ENCODE results near the gene FBXO24. TPM values are rescaled to one million over a fixed set of nuclear protein-coding genes. Genes with fewer than 3 reads are reported as not detected.
A peak's percentile ranks its signal among the peaks of the same experiment; 100 is the strongest.

The FBXO24 gene
- total and polyA plus RNA-seq, 2 of the 4 experiments (the other 2 are of a cell fraction) = 0.43 to 0.54 TPM

- no peak for TF ChIP-seq MAZ (IDR thresholded peaks at IDR 0.05; ENCODE audit: borderline replicate concordance, low read depth, low read length)
These were observed 18.9 kb upstream of the FBXO24 start (continued) for GRCh38 chr7:100567031-100567730.

DNA sequence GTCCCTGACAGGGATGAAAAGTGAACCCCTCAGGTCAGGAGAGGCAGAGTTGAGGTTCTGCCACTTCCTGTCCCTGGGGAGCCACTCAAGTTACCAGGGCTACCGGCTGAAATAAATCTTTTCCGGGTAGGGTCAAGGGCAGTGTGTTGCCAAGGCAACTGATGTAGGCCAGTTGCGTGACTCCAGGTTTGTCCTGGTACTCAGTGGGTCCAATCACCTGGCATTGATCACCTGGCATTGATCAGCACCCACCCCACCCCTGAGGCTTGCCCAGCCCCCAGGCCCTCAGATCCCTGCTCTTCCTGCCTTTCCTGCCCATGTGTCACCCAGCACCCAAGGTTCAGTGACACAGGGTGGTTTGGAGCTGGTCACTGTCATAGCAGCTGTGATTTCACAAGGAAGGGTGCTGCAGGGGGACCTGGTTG lies 18.4 kb upstream of the FBXO24 start:
- Histone ChIP-seq H3K23ac (ENCODE audit: low read depth, low read length) (no peak overlapping the region), H3K36me3 (ENCODE audit: control insufficient read depth, insufficient read depth, low read length) (no peaks in the 10 kb centered on the region; the same call in 1 of the 2 replicates), H2AFZ (replicated peaks; ENCODE audit: low read length, poor library complexity) (peak overlapping the region; percentile 28), H3K14ac (replicated peaks; ENCODE audit: low read depth, low read length) (no peak overlapping the region), H4K91ac (ENCODE audit: insufficient read depth, low read depth, low read length) (no peak overlapping the region), H3K9me1 (ENCODE audit: insufficient read depth, low read length) (peaks cover 4% of the 10 kb centered on the region; the same call in 1 of the 2 replicates), H2BK15ac (ENCODE audit: low read depth, low read length) (no peak overlapping the region), H4K5ac (ENCODE audit: low read depth, low read length) (no peak overlapping the region), H3K27ac (ENCODE audit: insufficient read depth, low read length) (no peak overlapping the region), H2BK5ac (ENCODE audit: low read depth, low read length, poor library complexity, severe bottlenecking) (no peak overlapping the region), H3K56ac (ENCODE audit: extremely low read depth, insufficient read depth, low read length) (no peak overlapping the region), H4K8ac (ENCODE audit: low read depth in 2 of 2, low read length in 2 of 2) (no peak overlapping the region), H2BK120ac (ENCODE audit: low read depth, low read length) (no peak overlapping the region), H3K79me1 (ENCODE audit: low read depth in 1 of 2, low read length in 2 of 2) (no peaks in the 10 kb centered on the region), H3K4me2 (ENCODE audit: low read depth, low read length) (no peak overlapping the region), H3K27me3 (ENCODE audit: control insufficient read depth, insufficient read depth, low read length) (peaks cover 3% of the 10 kb centered on the region; the same call in 1 of the 2 replicates), H4K20me1 (ENCODE audit: insufficient read depth, low read length) (no peaks in the 10 kb centered on the region), H3K9me3 (ENCODE audit: control insufficient read depth, insufficient read depth, low read length) (no peaks in the 10 kb centered on the region), H3K18ac (ENCODE audit: low read depth, low read length) (no peak overlapping the region), H2BK20ac (ENCODE audit: low read depth, low read length) (no peak overlapping the region), H3K4me3 (ENCODE audit: insufficient read depth, low read depth, low read length) (no peak overlapping the region), H2AK5ac (ENCODE audit: low read depth, low read length) (no peak overlapping the region), H3K4me1 (ENCODE audit: control insufficient read depth, insufficient read depth, low read length) (peaks cover 4% of the 10 kb centered on the region; the same call in 1 of the 2 replicates), H3K9ac (ENCODE audit: low read depth, low read length) (no peak overlapping the region), H2AK9ac (replicated peaks; ENCODE audit: low read depth, low read length, poor library complexity) (no peak overlapping the region), H3K4ac (ENCODE audit: low read depth, low read length) (no peak overlapping the region)
- DNase-seq (no peak), ATAC-seq (ENCODE audit: low read depth) (no peak)
- dilution Hi-C loops (cut with HindIII; ENCODE audit: low sequenced_read_pairs, unreplicated experiment) (no loop called here), in situ Hi-C loops (cut with MboI; ENCODE audit: low sequenced_read_pairs) (loop anchor here (5.0 kb wide), 1 partner anchor 100 kb away; no protein-coding TSS in a partner anchor), intact Hi-C loops (cut with micrococcal nuclease) (no loop called here)
- CTCF ChIA-PET = no interaction called here
- TF ChIP-seq, protein P1, sequence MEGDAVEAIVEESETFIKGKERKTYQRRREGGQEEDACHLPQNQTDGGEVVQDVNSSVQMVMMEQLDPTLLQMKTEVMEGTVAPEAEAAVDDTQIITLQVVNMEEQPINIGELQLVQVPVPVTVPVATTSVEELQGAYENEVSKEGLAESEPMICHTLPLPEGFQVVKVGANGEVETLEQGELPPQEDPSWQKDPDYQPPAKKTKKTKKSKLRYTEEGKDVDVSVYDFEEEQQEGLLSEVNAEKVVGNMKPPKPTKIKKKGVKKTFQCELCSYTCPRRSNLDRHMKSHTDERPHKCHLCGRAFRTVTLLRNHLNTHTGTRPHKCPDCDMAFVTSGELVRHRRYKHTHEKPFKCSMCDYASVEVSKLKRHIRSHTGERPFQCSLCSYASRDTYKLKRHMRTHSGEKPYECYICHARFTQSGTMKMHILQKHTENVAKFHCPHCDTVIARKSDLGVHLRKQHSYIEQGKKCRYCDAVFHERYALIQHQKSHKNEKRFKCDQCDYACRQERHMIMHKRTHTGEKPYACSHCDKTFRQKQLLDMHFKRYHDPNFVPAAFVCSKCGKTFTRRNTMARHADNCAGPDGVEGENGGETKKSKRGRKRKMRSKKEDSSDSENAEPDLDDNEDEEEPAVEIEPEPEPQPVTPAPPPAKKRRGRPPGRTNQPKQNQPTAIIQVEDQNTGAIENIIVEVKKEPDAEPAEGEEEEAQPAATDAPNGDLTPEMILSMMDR (conservative IDR thresholded peaks at IDR 0.05; ENCODE audit: low read depth, low read length) = no peak
- TF ChIP-seq FOS (IDR thresholded peaks at IDR 0.05; ENCODE audit: low read depth, low read length) (no peak), CEBPB (IDR thresholded peaks at IDR 0.05; ENCODE audit: low read depth, low read length) (no peak), RAD21 (IDR thresholded peaks at IDR 0.05; ENCODE audit: low read length) (no peak)
- POLR2A ChIA-PET (ENCODE audit: unreplicated experiment) = no interaction called here
- BruUV-seq (replicated peaks) = no TSS peak
- WGBS, 2 experiments (ENCODE audit: extremely low coverage in 2 of 2, insufficient read length in 1 of 2) = no CpG with 5 or more reads among the region's 3 CpGs

All from IMR-90 (cell line).